Osteocyte (in vitro differentiated cells): ENCODE results near the gene HOXA3. TPM values are rescaled to one million over a fixed set of nuclear protein-coding genes. Genes with fewer than 3 reads are reported as not detected.

ENCODE experiments used
- DNase-seq: peaks from one replicate; pipeline ENCODE4 v3.0.0; 2021; ENCODE audit warnings: mixed read lengths; ENCODE audit not compliant: unreplicated experiment; ENCODE audit errors: extremely low spot score
- H3K27ac Mint-ChIP-seq: one replicate; pipeline ENCODE4 v1.8.0; 2021; ENCODE audit warnings: mild to moderate bottlenecking, mixed read lengths; ENCODE audit not compliant: unreplicated experiment
- H3K27me3 Mint-ChIP-seq: one replicate; pipeline ENCODE4 v1.8.0; 2021; ENCODE audit warnings: mixed read lengths; ENCODE audit not compliant: unreplicated experiment
- H3K36me3 Mint-ChIP-seq: one replicate; pipeline ENCODE4 v1.8.0; 2021; ENCODE audit warnings: mixed read lengths; ENCODE audit not compliant: unreplicated experiment
- H3K4me1 Mint-ChIP-seq: one replicate; pipeline ENCODE4 v1.8.0; 2021; ENCODE audit warnings: mixed read lengths; ENCODE audit not compliant: unreplicated experiment
- H3K4me3 Mint-ChIP-seq: one replicate; pipeline ENCODE4 v1.8.0; 2021; ENCODE audit warnings: mild to moderate bottlenecking, moderate library complexity, mixed read lengths; ENCODE audit not compliant: unreplicated experiment
- H3K9me3 Mint-ChIP-seq: one replicate; pipeline ENCODE4 v1.8.0; 2021; ENCODE audit warnings: mixed read lengths; ENCODE audit not compliant: unreplicated experiment
- total RNA-seq: library from RNA; stranded (reverse); gene quantifications from 2 replicates; pipeline ENCODE4 v1.2.1, GENCODE V29; 2021
- TF ChIP-seq, protein P1 (sequence below): fragments of 200-600 bp; sonication (generic); IDR thresholded peaks from 2 replicates; pipeline ENCODE4 v1.5.0; 2021; ENCODE audit warnings: antibody characterized with exemption, mild to moderate bottlenecking, moderate library complexity

Gene HOXA3
- total RNA-seq, 1 donor from 2014 or later, result not detected

DNA sequence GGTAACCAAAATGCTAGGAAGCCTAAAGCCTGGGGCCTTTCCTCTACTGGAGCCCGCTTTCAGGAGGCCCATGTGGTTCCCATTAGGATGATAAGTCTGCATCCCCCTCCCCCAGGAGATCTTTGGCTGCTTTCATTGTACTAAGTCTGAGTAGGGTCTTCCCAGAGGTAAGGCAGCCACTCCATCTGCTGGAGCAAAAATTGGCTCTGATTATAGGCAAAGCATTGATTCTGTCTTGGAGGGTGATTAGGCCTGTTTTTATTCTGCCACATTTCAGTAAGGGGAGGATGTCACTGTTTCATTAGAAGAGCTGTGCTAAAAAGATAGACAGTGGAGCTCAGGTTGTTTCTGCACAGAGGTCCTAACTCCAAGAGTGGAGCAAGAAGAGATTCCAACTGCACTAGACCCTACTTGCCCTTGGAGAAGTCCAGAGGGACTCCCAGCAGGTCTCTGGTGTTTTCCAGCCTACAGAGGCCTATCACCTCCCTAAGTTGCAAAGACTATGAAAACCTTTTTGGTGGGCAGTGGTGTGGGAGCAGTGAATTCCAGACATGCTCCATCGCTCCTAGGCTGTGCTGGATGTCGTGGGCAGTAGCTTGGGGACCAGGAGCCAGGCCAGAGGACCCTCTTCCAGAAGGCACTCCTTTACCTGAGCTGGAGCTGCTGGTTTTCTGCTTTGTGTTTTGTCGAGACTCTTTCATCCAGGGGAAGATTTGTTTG, 42.8 kb downstream of the HOXA3 start:
- H3K27me3 Mint-ChIP-seq, result peaks cover 86% of the 10 kb centered on the region

GRCh38 chr7:27108390-27109127, 43.8 kb downstream of the HOXA3 start:
- Mint-ChIP-seq H3K27me3 (peaks cover 92% of the 10 kb centered on the region), H3K4me1 (peaks cover 9% of the 10 kb centered on the region), H3K27ac (no peak overlapping the region), H3K9me3 (no peaks in the 10 kb centered on the region), H3K4me3 (no peak overlapping the region), H3K36me3 (no peaks in the 10 kb centered on the region)
- TF ChIP-seq, protein P1, sequence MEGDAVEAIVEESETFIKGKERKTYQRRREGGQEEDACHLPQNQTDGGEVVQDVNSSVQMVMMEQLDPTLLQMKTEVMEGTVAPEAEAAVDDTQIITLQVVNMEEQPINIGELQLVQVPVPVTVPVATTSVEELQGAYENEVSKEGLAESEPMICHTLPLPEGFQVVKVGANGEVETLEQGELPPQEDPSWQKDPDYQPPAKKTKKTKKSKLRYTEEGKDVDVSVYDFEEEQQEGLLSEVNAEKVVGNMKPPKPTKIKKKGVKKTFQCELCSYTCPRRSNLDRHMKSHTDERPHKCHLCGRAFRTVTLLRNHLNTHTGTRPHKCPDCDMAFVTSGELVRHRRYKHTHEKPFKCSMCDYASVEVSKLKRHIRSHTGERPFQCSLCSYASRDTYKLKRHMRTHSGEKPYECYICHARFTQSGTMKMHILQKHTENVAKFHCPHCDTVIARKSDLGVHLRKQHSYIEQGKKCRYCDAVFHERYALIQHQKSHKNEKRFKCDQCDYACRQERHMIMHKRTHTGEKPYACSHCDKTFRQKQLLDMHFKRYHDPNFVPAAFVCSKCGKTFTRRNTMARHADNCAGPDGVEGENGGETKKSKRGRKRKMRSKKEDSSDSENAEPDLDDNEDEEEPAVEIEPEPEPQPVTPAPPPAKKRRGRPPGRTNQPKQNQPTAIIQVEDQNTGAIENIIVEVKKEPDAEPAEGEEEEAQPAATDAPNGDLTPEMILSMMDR, result no peak
- DNase-seq, result peak; percentile 75

More for the DNA sequence above, 42.8 kb downstream of the HOXA3 start:
- peaks cover 9% of the 10 kb centered on the region for H3K4me1 Mint-ChIP-seq
- no peaks in the 10 kb centered on the region for H3K9me3 Mint-ChIP-seq
- H3K4me3 Mint-ChIP-seq, result no peak overlapping the region
- H3K36me3 Mint-ChIP-seq, result no peaks in the 10 kb centered on the region
- TF ChIP-seq, protein P1, result no peak
- no peak overlapping the region for H3K27ac Mint-ChIP-seq
- DNase-seq, result peak; percentile 40

DNA sequence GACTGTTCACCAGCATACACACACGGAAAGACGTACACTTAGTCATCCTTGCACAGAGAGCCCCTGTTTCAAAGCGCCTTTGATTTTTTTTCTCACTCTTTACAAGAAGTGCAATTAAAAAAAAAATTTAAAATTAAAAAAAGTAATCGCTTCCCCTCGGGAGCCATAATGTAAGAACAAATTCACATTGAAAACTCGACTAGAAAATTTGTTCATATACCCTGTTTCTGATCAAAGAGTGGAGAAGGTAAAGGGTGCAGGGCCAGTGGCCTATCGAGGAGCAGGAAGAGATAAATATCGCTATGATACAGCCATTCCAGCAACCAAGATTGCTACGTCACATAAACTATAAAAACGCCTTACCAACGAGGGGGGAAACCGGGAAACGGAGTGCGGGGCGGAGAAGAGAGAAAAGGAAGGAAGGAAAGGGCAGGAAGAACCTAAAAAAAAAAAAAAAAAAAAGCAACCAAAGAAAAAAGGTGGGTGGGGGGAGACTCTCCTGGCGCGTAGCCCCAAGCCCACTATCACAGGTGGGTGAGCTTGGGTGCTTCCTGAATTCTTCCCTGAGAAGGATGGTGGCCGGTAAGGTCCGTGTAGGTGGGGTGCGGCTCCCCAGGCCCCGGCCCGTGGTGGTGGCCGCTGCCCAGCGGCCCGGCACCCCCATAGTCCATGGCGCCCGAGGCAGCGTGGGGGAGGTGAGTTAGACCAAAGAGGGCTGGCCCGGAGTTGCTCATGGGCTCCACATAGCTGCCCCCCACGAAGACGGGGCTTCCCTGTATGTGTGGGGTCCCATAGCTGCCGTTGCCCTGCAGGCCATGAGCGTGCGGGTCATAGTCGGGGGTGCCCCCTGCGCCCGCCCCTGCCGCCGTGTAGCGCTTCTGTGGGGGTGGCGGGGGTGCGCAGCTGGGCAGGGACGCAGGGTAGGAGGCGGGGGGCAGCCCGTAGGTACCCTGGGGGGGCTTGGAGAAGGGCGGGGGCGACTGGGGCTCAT, 44.7 kb downstream of the HOXA3 start:
- peaks cover 3% of the 10 kb centered on the region for H3K36me3 Mint-ChIP-seq
- no peak overlapping the region for H3K27ac Mint-ChIP-seq
- TF ChIP-seq, protein P1, result no peak
- peak; percentile 70 for DNase-seq
- H3K9me3 Mint-ChIP-seq, result no peaks in the 10 kb centered on the region
- H3K27me3 Mint-ChIP-seq, result peaks cover 94% of the 10 kb centered on the region
- peaks cover 11% of the 10 kb centered on the region for H3K4me1 Mint-ChIP-seq
- no peak overlapping the region for H3K4me3 Mint-ChIP-seq

- no peaks in the 10 kb centered on the region for H3K9me3 Mint-ChIP-seq
- peaks cover 3% of the 10 kb centered on the region for H3K36me3 Mint-ChIP-seq
- DNase-seq, result no peak
- TF ChIP-seq, protein P1, result no peak
- H3K27me3 Mint-ChIP-seq, result peaks cover 93% of the 10 kb centered on the region
- H3K27ac Mint-ChIP-seq, result no peak overlapping the region
- no peak overlapping the region for H3K4me3 Mint-ChIP-seq
- peaks cover 11% of the 10 kb centered on the region for H3K4me1 Mint-ChIP-seq
These were observed 45.5 kb downstream of the HOXA3 start for GRCh38 chr7:27106901-27107240.
